Measurements from ENCODE around the gene NR2C2.

GRCh38 chr3:15042936-15043335 is 95.6 kb downstream of the NR2C2 start:
- TF ChIP-seq CTCF (IDR thresholded peaks at IDR 0.05; ENCODE audit: borderline replicate concordance, extremely low read depth, low read length, poor library complexity, severe bottlenecking) (no peak), EZH2 (IDR thresholded peaks at IDR 0.05; ENCODE audit: borderline replicate concordance, low read depth, low read length, severe bottlenecking) (no peak)
